Left ventricle myocardium inferior (tissue), 1 donor: ENCODE measurements around the gene DNAH8. TPM values are rescaled to one million over a fixed set of nuclear protein-coding genes. Genes with fewer than 3 reads are reported as not detected.

Experiments
- DNase-seq: peaks from one replicate; pipeline ENCODE4 v3.0.0-alpha.2; 2020
- H3K27ac ChIP-seq: fragments of 200-600 bp; replicated peaks from 2 replicates; pipeline ENCODE4 v1.8.0; 2021
- H3K27me3 ChIP-seq: fragments of 200-600 bp; 2 replicates; pipeline ENCODE4 v1.8.0; 2021; ENCODE audit warnings: low read depth
- H3K36me3 ChIP-seq: fragments of 200-600 bp; 2 replicates; pipeline ENCODE4 v1.8.0; 2021
- H3K4me1 ChIP-seq: fragments of 200-600 bp; 2 replicates; pipeline ENCODE4 v1.8.0; 2021
- H3K4me3 ChIP-seq: fragments of 200-600 bp; 2 replicates; pipeline ENCODE4 v1.8.0; 2021; ENCODE audit warnings: mild to moderate bottlenecking, moderate library complexity
- H3K9me3 ChIP-seq: fragments of 200-600 bp; replicated peaks from 2 replicates; pipeline ENCODE4 v1.8.0; 2021
- intact Hi-C: fragments of 100-400 bp; cut with micrococcal nuclease; formaldehyde crosslinking; loops from one replicate; pipeline ENCODE4 v1.11.0; 2022
- total RNA-seq: library from RNA; stranded (reverse); fragmentation: NEBNext Ultra II Directional; extraction: Animal tissue kit (Norgen Biotek cat#: 25700); gene quantifications from one replicate; pipeline ENCODE4 v1.2.1, GENCODE V29; 2021
- TF ChIP-seq, protein P1 (sequence below): fragments of 200-600 bp; IDR thresholded peaks from 2 replicates; pipeline ENCODE4 v1.8.0; 2021; ENCODE audit warnings: antibody characterized with exemption, mild to moderate bottlenecking, borderline replicate concordance
- donor health status: DM: no; HTN: yes; CAD: no; lungs with severe emphysema.

The DNAH8 gene
- total RNA-seq, 1 donor from 2014 or later, result 0.03 TPM

DNA sequence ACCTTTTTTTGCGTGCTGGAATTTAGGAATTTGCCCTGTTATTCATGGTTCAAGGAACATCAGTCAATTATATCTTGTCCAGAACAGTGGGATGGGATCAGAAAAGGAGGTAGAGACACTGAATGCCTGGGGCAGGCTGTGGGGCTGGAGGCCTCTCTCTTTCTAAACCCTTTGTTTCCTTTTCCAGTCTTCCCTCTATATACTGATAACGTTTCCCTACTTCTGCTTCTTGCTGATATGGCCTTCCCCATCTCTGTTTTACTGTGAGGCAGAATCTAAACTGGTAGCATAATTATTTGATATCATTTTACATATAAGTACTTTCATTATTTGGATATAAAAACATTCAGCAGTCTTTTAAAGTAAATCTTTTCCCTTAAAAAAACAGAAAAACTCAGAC lies 67.5 kb downstream of the DNAH8 start:
- Histone ChIP-seq H3K36me3 (no peaks in the 10 kb centered on the region), H3K27ac (no peak overlapping the region), H3K27me3 (peaks cover 49% of the 10 kb centered on the region), H3K4me3 (no peak overlapping the region), H3K4me1 (no peaks in the 10 kb centered on the region), H3K9me3 (no peaks in the 10 kb centered on the region)
- TF ChIP-seq, protein P1, sequence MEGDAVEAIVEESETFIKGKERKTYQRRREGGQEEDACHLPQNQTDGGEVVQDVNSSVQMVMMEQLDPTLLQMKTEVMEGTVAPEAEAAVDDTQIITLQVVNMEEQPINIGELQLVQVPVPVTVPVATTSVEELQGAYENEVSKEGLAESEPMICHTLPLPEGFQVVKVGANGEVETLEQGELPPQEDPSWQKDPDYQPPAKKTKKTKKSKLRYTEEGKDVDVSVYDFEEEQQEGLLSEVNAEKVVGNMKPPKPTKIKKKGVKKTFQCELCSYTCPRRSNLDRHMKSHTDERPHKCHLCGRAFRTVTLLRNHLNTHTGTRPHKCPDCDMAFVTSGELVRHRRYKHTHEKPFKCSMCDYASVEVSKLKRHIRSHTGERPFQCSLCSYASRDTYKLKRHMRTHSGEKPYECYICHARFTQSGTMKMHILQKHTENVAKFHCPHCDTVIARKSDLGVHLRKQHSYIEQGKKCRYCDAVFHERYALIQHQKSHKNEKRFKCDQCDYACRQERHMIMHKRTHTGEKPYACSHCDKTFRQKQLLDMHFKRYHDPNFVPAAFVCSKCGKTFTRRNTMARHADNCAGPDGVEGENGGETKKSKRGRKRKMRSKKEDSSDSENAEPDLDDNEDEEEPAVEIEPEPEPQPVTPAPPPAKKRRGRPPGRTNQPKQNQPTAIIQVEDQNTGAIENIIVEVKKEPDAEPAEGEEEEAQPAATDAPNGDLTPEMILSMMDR, result no peak
- intact Hi-C loops, result no loop called here
- no peak for DNase-seq

DNA sequence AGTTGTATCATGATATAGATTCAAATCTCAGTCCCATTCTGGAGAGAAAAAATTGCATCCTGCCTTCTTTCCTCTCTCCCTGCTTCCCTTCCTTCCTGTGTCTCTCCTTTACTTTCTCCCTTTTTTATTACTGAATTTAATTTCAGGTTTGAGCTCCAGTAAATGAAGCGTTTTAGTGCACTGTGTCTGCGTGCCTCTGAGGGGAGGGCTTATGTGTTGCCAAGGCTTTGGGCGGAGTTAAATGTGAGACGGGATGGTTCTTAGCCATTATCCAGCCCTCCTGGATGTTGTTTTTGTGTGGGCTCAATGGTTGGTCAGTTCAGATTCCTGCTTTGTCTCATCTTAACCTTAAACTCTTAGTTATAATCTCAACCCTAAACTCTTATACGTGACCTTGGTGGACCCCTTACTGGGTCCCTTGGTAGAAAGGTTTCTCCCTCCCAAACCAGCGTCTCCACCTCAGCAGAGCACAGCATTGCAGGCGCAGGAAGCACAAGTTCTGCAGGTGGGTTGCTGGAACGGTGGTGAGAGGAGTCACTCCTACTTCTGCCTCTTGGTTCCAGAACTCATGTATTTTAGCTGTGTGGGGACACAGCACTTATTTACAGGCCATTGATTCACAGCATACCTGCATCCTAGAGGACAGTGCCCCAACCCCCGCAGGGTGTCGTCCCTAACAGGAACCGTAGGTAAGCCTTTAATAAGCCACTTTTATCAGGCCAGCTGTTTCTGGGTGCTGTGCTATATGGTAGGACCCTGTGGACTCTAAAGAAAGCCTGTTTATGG lies 68.5 kb downstream of the DNAH8 start:
- TF ChIP-seq, protein P1, result no peak
- DNase-seq, result no peak
- intact Hi-C loops, result no loop called here
- Histone ChIP-seq H3K36me3 (no peaks in the 10 kb centered on the region), H3K4me1 (no peaks in the 10 kb centered on the region), H3K27me3 (peaks cover 50% of the 10 kb centered on the region), H3K4me3 (no peak overlapping the region), H3K27ac (no peak overlapping the region), H3K9me3 (no peaks in the 10 kb centered on the region)

DNA sequence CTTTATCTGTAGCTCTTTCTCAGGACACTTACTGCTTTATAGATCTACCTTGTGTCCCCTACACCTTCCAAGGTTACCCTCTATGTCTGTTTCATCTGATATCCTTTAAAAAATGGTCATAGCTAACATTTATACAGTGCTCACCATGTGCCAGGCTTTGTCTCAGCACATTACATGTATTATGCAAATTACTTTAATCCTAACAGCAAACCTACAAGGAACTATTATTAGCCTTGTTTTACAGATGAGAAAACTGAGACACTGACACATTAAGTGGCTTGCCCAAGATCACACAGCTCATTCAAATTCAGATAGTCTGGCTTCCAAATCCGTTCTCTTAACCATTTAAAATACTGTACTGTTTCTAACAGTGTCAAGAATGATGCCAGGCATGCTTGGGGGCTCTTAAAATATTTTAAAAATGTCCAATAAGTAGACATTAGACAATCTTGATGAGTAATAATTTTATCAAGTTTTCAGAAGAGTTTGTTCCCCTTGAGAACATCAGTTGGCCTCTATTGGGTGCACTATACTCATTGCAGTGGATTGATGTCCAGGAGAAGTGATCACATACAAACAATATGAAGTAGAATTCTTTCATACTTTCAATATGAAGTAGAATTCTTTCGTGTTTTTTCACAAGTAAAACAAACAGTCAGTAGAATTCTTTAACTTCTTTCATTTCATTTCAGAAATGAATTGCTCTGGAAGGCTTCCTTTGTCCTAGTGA lies 69.6 kb downstream of the DNAH8 start:
- TF ChIP-seq, protein P1, result no peak
- peaks cover 49% of the 10 kb centered on the region for H3K27me3 ChIP-seq
- intact Hi-C loops, result no loop called here
- no peak overlapping the region for H3K4me3 ChIP-seq
- DNase-seq, result no peak
- H3K27ac ChIP-seq, result no peak overlapping the region
- H3K9me3 ChIP-seq, result no peaks in the 10 kb centered on the region
- no peaks in the 10 kb centered on the region for H3K36me3 ChIP-seq
- no peaks in the 10 kb centered on the region for H3K4me1 ChIP-seq

GRCh38 chr6:38786486-38786885 lies 71.4 kb downstream of the DNAH8 start:
- Histone ChIP-seq H3K4me3 (no peak overlapping the region), H3K27ac (no peak overlapping the region), H3K4me1 (no peaks in the 10 kb centered on the region), H3K36me3 (no peaks in the 10 kb centered on the region), H3K9me3 (no peaks in the 10 kb centered on the region), H3K27me3 (peaks cover 66% of the 10 kb centered on the region)
- no peak for DNase-seq
- intact Hi-C loops, result no loop called here
- TF ChIP-seq, protein P1, result no peak

DNA sequence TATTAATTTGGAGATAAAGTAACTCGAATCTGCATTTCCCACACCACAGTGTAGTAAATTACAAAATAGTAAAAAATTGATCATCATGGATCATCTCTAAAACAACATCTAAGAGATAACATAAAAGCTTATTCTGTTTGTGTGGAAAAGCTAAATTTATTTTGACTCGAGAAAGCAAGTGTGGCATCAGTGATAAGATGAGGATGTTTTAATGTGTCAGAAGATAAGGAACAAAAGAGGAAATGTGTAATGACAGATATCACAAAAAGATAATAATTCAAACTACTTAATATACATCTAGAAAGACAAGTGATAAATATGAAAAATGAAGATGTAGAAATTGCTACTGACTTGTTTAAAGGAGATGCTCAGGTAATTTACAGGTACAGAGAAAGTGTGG lies 74.1 kb downstream of the DNAH8 start:
- Histone ChIP-seq H3K27me3 (peaks cover 67% of the 10 kb centered on the region), H3K9me3 (no peaks in the 10 kb centered on the region), H3K4me3 (no peak overlapping the region), H3K27ac (no peak overlapping the region), H3K4me1 (no peaks in the 10 kb centered on the region), H3K36me3 (no peaks in the 10 kb centered on the region)
- TF ChIP-seq, protein P1, result no peak
- DNase-seq, result no peak
- intact Hi-C loops, result no loop called here
